Measurements from ENCODE around the gene MYO3B.
A peak's percentile ranks its signal among the peaks of the same experiment; 100 is the strongest.
"Not testable (repeated sequence)": the region's sequence is repeated elsewhere in the genome, so short reads cannot be mapped to it uniquely, and the experiment has no call there.

Gene MYO3B

GRCh38 chr2:170434900-170435621 is 257.1 kb downstream of the MYO3B start:
- DNase-seq: peak; percentile 9

GRCh38 chr2:170436077-170436943 is 258.4 kb downstream of the MYO3B start:
- DNase-seq: peak; percentile 15

GRCh38 chr2:170446078-170446477 is 268.1 kb downstream of the MYO3B start:
- peak; percentile 7 for DNase-seq

- DNase-seq: no peak
Measured at GRCh38 chr2:170449034-170449433, 271.1 kb downstream of the MYO3B start.

- DNase-seq: no peak
Measured at GRCh38 chr2:170454471-170455372, 276.8 kb downstream of the MYO3B start.

GRCh38 chr2:170455617-170456426 is 277.9 kb downstream of the MYO3B start:
- peak; percentile 25 for DNase-seq

GRCh38 chr2:170456914-170457313 is 279.0 kb downstream of the MYO3B start:
- DNase-seq: no peak

GRCh38 chr2:170457742-170458141 is 279.8 kb downstream of the MYO3B start:
- DNase-seq: no peak

GRCh38 chr2:170461889-170462288 is 283.9 kb downstream of the MYO3B start:
- DNase-seq: no peak

- DNase-seq: no peak
Measured at GRCh38 chr2:170462433-170463205, 284.7 kb downstream of the MYO3B start.

GRCh38 chr2:170463206-170463537 is 285.2 kb downstream of the MYO3B start:
- no peak for DNase-seq

- no peak for DNase-seq
Measured at GRCh38 chr2:170464268-170464667, 286.3 kb downstream of the MYO3B start.

GRCh38 chr2:170465241-170465640 is 287.3 kb downstream of the MYO3B start:
- DNase-seq: peak; percentile 28

GRCh38 chr2:170466632-170467031 is 288.7 kb downstream of the MYO3B start:
- no peak for DNase-seq

- DNase-seq: peak; percentile 50
Measured at GRCh38 chr2:170467568-170468422, 289.8 kb downstream of the MYO3B start.

- no peak for DNase-seq
Measured at GRCh38 chr2:170468557-170468956, 290.6 kb downstream of the MYO3B start.

GRCh38 chr2:170472498-170472897 is 294.6 kb downstream of the MYO3B start:
- not testable (repeated sequence) for DNase-seq

GRCh38 chr2:170475878-170476277 is 297.9 kb downstream of the MYO3B start:
- no peak for DNase-seq

GRCh38 chr2:170477630-170478029 is 299.7 kb downstream of the MYO3B start:
- no peak for DNase-seq

GRCh38 chr2:170481201-170481600 is 303.3 kb downstream of the MYO3B start:
- no peak for DNase-seq
